GM13977 (cell line): ENCODE results near the gene ERAP2.

Source experiments
- DNase-seq: peaks from one replicate; pipeline ENCODE4 v3.0.0; 2012; ENCODE audit warnings: low spot score
- CTCF ChIP-seq: IDR thresholded peaks from 2 replicates; pipeline ENCODE4 v1.5.1; 2012; ENCODE audit warnings: mild to moderate bottlenecking, control low read depth; ENCODE audit not compliant: insufficient read depth; ENCODE audit errors: extremely low read depth, missing control alignments
- in situ Hi-C: fragments of 300-500 bp; cut with MboI; formaldehyde crosslinking; loops from one replicate; pipeline ENCODE4 v1.12.0; 2022; ENCODE audit warnings: low sequenced_read_pairs, low pct_unique_long_range_greater_than_20kb, mixed read lengths, inconsistent platforms; ENCODE audit not compliant: unreplicated experiment

Gene ERAP2

GRCh38 chr5:96852759-96853158 is 23.5 kb upstream of the ERAP2 start:
- DNase-seq = no peak
- no peak for TF ChIP-seq CTCF
- in situ Hi-C loops = loop anchor here (25.0 kb wide), 1 partner anchor 310 kb away; no protein-coding TSS in a partner anchor

GRCh38 chr5:96854067-96854466 is 22.2 kb upstream of the ERAP2 start:
- DNase-seq = no peak
- in situ Hi-C loops = loop anchor here (25.0 kb wide), 1 partner anchor 308 kb away; no protein-coding TSS in a partner anchor
- TF ChIP-seq CTCF = no peak

- TF ChIP-seq CTCF = no peak
- no peak for DNase-seq
- in situ Hi-C loops = loop anchor here (25.0 kb wide), 1 partner anchor 307 kb away; no protein-coding TSS in a partner anchor
Observed at GRCh38 chr5:96855031-96855872, 21.0 kb upstream of the ERAP2 start.

- no peak for DNase-seq
- in situ Hi-C loops = loop anchor here (25.0 kb wide), 1 partner anchor 306 kb away; no protein-coding TSS in a partner anchor
- no peak for TF ChIP-seq CTCF
Observed at GRCh38 chr5:96856371-96856770, 19.9 kb upstream of the ERAP2 start.

GRCh38 chr5:96857454-96857853 is 18.8 kb upstream of the ERAP2 start:
- in situ Hi-C loops = loop anchor here (25.0 kb wide), 1 partner anchor 305 kb away; no protein-coding TSS in a partner anchor
- TF ChIP-seq CTCF = no peak
- no peak for DNase-seq

- in situ Hi-C loops = loop anchor here (25.0 kb wide), 1 partner anchor 304 kb away; no protein-coding TSS in a partner anchor
- TF ChIP-seq CTCF = no peak
- DNase-seq = no peak
Observed at GRCh38 chr5:96857924-96858323, 18.4 kb upstream of the ERAP2 start.
